Heart left ventricle (tissue), 13 donors: ENCODE results near the gene GNAO1.

Source experiments
- POLR2A ChIP-seq, 2 donors: fragments of 450-650 bp; IDR thresholded peaks; one replicate each; pipeline ENCODE4 v1.6.1; 2017; ENCODE audit warnings: antibody characterized with exemption in 2 of 2, mild to moderate bottlenecking in 2 of 2, moderate library complexity in 2 of 2
- TF ChIP-seq, protein P1 (sequence below), 12 donors: fragments of 200-600 bp; sonication (generic) in 4 of 12; IDR thresholded peaks; one replicate each; pipeline versions ENCODE4 v1.5.0 to v1.8.0; 2018 to 2022; ENCODE audit warnings: antibody characterized with exemption in 12 of 12, mild to moderate bottlenecking in 5 of 12
- donor health status: ischemic (EF 13 %, LVEDD 7.1; RV severe dilation, severe dysfunction).
- donor health status: DM: no; HTN: yes; CAD: no.
- donor health status: DM: no; HTN: no; CAD: no.
- donor health status: ischemic (EF 25% LVEDD 6.9; RV normal size, moderate dysfunction).
- donor health status: ischemic (EF 25% LVEDD 5.7; RV mildly dilated, moderate dysfunction).
- donor health status: ischemic (EF 35%, LVEDD 5.7; RV mildly dilated, moderate dysfunction).
- donor health status: nonischemic (EF 11% LVEDD 7.7; RV severe dilation, severe dysfunction).
- donor health status: DM: yes; HTN: yes; CAD: no.
- donor health status: PGD.
- donor health status: ischemic (EF 29% LVEDD 5.4; RV normal size, mild dysfunction).
- donor health status: nonischemic (EF 23%, LVEDD 6.1; RV moderate dilation, normal function).

DNA sequence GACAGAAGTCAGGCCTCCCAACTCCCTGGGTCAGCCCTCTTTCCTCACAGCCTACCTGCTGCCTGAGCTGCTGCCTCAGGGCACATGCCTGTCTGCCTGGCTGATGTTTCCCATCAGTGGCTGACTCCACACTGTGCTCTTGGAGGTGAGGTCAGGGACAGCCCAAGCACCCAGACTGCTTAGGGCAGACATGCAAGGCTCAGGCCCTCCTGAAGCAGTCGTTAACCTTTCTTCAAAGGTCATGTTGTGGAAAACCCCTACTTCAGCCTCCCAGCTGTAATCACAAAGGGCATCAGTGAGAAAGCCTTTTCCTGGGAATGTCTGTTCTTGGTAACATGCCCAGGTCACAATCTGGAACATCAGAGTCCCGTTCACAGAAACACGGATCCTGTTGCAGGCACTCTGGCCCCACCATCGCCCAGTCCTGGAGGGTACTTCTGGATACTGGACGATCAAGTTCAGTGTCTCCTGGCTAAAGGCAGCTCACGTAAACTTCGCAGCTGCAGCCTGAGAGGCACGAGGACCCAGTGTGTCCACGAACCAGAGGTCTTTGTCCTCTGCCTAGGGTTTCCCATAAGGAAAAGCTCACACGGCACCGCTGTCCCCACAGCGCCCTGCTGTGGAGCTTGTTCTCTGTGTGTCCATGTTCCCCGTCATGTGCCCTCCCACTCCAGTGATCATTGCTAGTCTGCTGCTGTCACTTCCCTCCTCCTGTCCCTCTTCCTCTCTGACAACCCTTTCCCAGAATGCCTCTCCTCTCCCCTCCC, 54.9 kb downstream of the GNAO1 start:
- TF ChIP-seq, protein P1, sequence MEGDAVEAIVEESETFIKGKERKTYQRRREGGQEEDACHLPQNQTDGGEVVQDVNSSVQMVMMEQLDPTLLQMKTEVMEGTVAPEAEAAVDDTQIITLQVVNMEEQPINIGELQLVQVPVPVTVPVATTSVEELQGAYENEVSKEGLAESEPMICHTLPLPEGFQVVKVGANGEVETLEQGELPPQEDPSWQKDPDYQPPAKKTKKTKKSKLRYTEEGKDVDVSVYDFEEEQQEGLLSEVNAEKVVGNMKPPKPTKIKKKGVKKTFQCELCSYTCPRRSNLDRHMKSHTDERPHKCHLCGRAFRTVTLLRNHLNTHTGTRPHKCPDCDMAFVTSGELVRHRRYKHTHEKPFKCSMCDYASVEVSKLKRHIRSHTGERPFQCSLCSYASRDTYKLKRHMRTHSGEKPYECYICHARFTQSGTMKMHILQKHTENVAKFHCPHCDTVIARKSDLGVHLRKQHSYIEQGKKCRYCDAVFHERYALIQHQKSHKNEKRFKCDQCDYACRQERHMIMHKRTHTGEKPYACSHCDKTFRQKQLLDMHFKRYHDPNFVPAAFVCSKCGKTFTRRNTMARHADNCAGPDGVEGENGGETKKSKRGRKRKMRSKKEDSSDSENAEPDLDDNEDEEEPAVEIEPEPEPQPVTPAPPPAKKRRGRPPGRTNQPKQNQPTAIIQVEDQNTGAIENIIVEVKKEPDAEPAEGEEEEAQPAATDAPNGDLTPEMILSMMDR (IDR thresholded peaks at IDR 0.05): peak in 2 of 12 donors; percentile 6 to 12
- no peak for TF ChIP-seq POLR2A (IDR thresholded peaks at IDR 0.05)
